Endothelial cell of umbilical vein (primary cell): ENCODE measurements around the gene CCDC121. TPM values are rescaled to one million over a fixed set of nuclear protein-coding genes. Genes with fewer than 3 reads are reported as not detected.
A peak's percentile ranks its signal among the peaks of the same experiment; 100 is the strongest.

ENCODE experiments used
- BruUV-seq: library from RNA; stranded (reverse); fragments of 400-500 nt; replicated peaks from 2 replicates; lab custom pipeline; 2021; lab: Mats Ljungman, UMichigan
- CTCF ChIA-PET: fragments of 300-600, 350-600 bp; sonication (Branson Sonifier 250); formaldehyde crosslinking; loops from one replicate; lab custom pipeline; 2021; ENCODE audit warnings: antibody characterized with exemption, inconsistent platforms; lab: Charles Lee
- POLR2A ChIA-PET: fragments of 300-600, 350-600 bp; sonication (Branson Sonifier 250); formaldehyde crosslinking; loops from one replicate; lab custom pipeline; 2021; ENCODE audit warnings: antibody characterized with exemption, inconsistent platforms; lab: Charles Lee
- DNase-seq: peaks from one replicate; pipeline ENCODE4 v3.0.0-alpha.2; 2011; ENCODE audit warnings: low read depth, low spot score
- FAIRE-seq: peaks from 2 replicates; lab custom pipeline; 2011; peaks lifted over from hg19 to GRCh38; lab: Jason Lieb, UNC
- H2AFZ ChIP-seq: 2 replicates; pipeline ENCODE4 v1.6.0; 2012; ENCODE audit warnings: low read depth, low read length, control low read depth, inconsistent platforms
- H3K27ac ChIP-seq: 2 replicates; pipeline ENCODE4 v1.5.1; 2011; ENCODE audit warnings: low read depth, mild to moderate bottlenecking, control low read depth, low read length, moderate library complexity; ENCODE audit not compliant: insufficient read depth
- H3K27me3 ChIP-seq, 2 experiments: 2 replicates each; pipeline versions ENCODE4 v1.6.0 to v1.6.1; 2011; ENCODE audit warnings: low read length in 2 of 2, mixed read lengths in 1 of 2; ENCODE audit not compliant: control insufficient read depth in 2 of 2, insufficient read depth in 2 of 2
- H3K36me3 ChIP-seq, 2 experiments: 2 replicates in 1 of 2; 3 replicates in 1 of 2; pipeline ENCODE4 v1.5.1; 2011; ENCODE audit warnings: low read length in 2 of 2, mild to moderate bottlenecking in 1 of 2, moderate library complexity in 1 of 2; ENCODE audit not compliant: control insufficient read depth in 2 of 2, insufficient read depth in 2 of 2; ENCODE audit errors: extremely low read depth in 1 of 2
- H3K4me1 ChIP-seq: 3 replicates; pipeline ENCODE4 v1.5.1; 2011; ENCODE audit warnings: mild to moderate bottlenecking, low read length; ENCODE audit not compliant: control insufficient read depth, insufficient read depth; ENCODE audit errors: extremely low read depth
- H3K4me2 ChIP-seq: 2 replicates; pipeline ENCODE4 v1.6.1; 2011; ENCODE audit warnings: low read length, control low read depth, mixed read lengths; ENCODE audit not compliant: insufficient read depth
- H3K4me3 ChIP-seq, 3 experiments: fragments of 200-600 bp in 1 of 3; sonication (generic), shearing (Covaris generic) in 1 of 3; replicated peaks in 1 of 3; 2 replicates each; pipeline ENCODE4 v1.5.1; 2011 to 2016; ENCODE audit warnings: control low read depth in 3 of 3, low read length in 3 of 3, mild to moderate bottlenecking in 2 of 3, inconsistent platforms in 1 of 3, low read depth in 1 of 3, moderate library complexity in 1 of 3; ENCODE audit not compliant: insufficient read depth in 1 of 3
- H3K79me2 ChIP-seq: 2 replicates; pipeline ENCODE4 v1.6.0; 2012; ENCODE audit warnings: low read length, inconsistent platforms; ENCODE audit not compliant: control insufficient read depth, insufficient read depth
- H3K9ac ChIP-seq: replicated peaks from 2 replicates; pipeline ENCODE3; 2011; ENCODE audit warnings: low read length, control low read depth; ENCODE audit not compliant: insufficient read depth; ENCODE audit errors: extremely low read depth
- H3K9me1 ChIP-seq: replicated peaks from 3 replicates; pipeline ENCODE4 v1.6.0; 2011; ENCODE audit warnings: mild to moderate bottlenecking, low read length; ENCODE audit not compliant: control insufficient read depth, insufficient read depth; ENCODE audit errors: extremely low read depth
- H3K9me3 ChIP-seq: replicated peaks from 2 replicates; pipeline ENCODE4 v1.5.1; 2012; ENCODE audit warnings: low read length, inconsistent platforms; ENCODE audit not compliant: control insufficient read depth, insufficient read depth
- H4K20me1 ChIP-seq: replicated peaks from 2 replicates; pipeline ENCODE3; 2011; ENCODE audit warnings: mild to moderate bottlenecking, low read length; ENCODE audit not compliant: control insufficient read depth, insufficient read depth; ENCODE audit errors: extremely low read depth
- EZH2 ChIP-seq: IDR thresholded peaks from 2 replicates; pipeline ENCODE4 v1.6.1; 2012; ENCODE audit warnings: borderline replicate concordance, low read depth, mild to moderate bottlenecking, moderate library complexity, low read length, inconsistent platforms; ENCODE audit not compliant: severe bottlenecking
- FOS ChIP-seq: IDR thresholded peaks from 2 replicates; pipeline ENCODE4 v1.6.1; 2011; ENCODE audit warnings: mild to moderate bottlenecking, low read length, moderate library complexity, borderline replicate concordance; ENCODE audit not compliant: insufficient read depth
- GATA2 ChIP-seq: IDR thresholded peaks from 2 replicates; pipeline ENCODE4 v1.7.0; 2011; ENCODE audit warnings: low read depth, mild to moderate bottlenecking, moderate library complexity, mixed read lengths, low read length; ENCODE audit not compliant: insufficient read length, insufficient read depth
- JUN ChIP-seq: IDR thresholded peaks from 2 replicates; pipeline ENCODE4 v1.6.1; 2011; ENCODE audit warnings: borderline replicate concordance, low read depth; ENCODE audit not compliant: insufficient read length, insufficient read depth
- MYC ChIP-seq: IDR thresholded peaks from one replicate; pipeline ENCODE4 v1.6.1; 2011; ENCODE audit warnings: mild to moderate bottlenecking, low read depth, low read length
- POLR2A ChIP-seq: IDR thresholded peaks from 2 replicates; pipeline ENCODE4 v1.6.1; 2012; ENCODE audit warnings: low read depth, mild to moderate bottlenecking, control low read depth, low read length
- POLR2AphosphoS5 ChIP-seq: IDR thresholded peaks from 2 replicates; pipeline ENCODE4 v1.6.1; 2012; ENCODE audit warnings: low read depth, mild to moderate bottlenecking, control low read depth, low read length, moderate library complexity; ENCODE audit not compliant: insufficient read depth
- dilution Hi-C: fragments of 300-500 bp; cut with MboI; formaldehyde crosslinking; loops from one replicate; pipeline ENCODE4 v1.15.0; 2019; ENCODE audit warnings: low sequenced_read_pairs; ENCODE audit not compliant: extremely low pct_ligation_motif_present
- intact Hi-C: fragments of 100-400 bp; cut with micrococcal nuclease; formaldehyde crosslinking; loops from one replicate; pipeline ENCODE4 v1.10.0; 2022
- polyA plus RNA-seq, 4 experiments: library from polyadenylated mRNA; depleted of rRNA in 3 of 4; stranded (reverse) in 3 of 4; unstranded in 1 of 4; fragments of >200 nt; gene quantifications; 2 replicates each; pipeline versions ENCODE4 v1.2.1 to v1.2.3, GENCODE V29; 2011 to 2012; ENCODE audit warnings: missing spikeins in 1 of 4
- total RNA-seq: library from RNA; stranded (reverse); gene quantifications from 2 replicates; pipeline ENCODE4 v1.2.3, GENCODE V29; 2021
- TF ChIP-seq, protein P1 (sequence below): IDR thresholded peaks from 2 replicates; pipeline ENCODE4 v1.6.1; 2011; ENCODE audit not compliant: insufficient read depth, insufficient read length
- TF ChIP-seq, protein P2 (sequence below), 2 donors: IDR thresholded peaks; 1 replicate in 1 of 2; 2 replicates in 1 of 2; pipeline ENCODE4 v1.5.1; 2011; ENCODE audit warnings: low read length in 2 of 2, mild to moderate bottlenecking in 2 of 2, moderate library complexity in 2 of 2, control low read depth in 1 of 2, inconsistent platforms in 1 of 2, low read depth in 1 of 2; ENCODE audit not compliant: insufficient read depth in 1 of 2; ENCODE audit errors: extremely low read depth in 1 of 2

The CCDC121 gene
- total and polyA plus RNA-seq, 2 donors (not counting 3 experiments of a cell fraction or from before 2014, with no cell fraction given) = 0.92 to 3.3 TPM

DNA sequence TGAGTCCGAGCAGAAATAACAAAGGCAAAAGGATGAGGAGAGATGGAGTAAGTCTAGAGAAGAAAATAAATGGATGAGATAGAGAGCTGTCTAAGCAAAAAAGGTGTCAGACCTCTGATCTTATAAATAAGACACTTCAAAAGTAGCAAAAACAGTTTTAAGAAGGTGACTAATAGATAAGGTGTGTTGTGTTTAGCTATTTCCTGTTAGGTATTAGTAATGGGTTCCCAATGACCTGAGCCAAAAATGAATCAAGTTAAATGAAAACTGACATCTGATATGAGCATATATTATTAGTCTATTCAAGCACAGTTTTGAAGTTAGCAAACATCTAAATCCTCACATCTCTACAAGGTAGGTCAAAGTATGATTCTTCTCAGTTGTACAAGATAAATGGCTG is 24.0 kb upstream of the CCDC121 start:
- H3K27ac ChIP-seq = no peak overlapping the region
- POLR2A ChIA-PET = interaction anchor here (0.6 to 1.3 kb wide), 2 partner anchors 13 to 29 kb away, joined by 3 to 4 read pairs; no protein-coding TSS in a partner anchor
- no peaks in the 10 kb centered on the region for H3K79me2 ChIP-seq
- dilution Hi-C loops = no loop called here
- no peak overlapping the region for H3K9ac ChIP-seq
- intact Hi-C loops = no loop called here
- peaks cover 30 to 35% of the 10 kb centered on the region in 2 experiments for H3K36me3 ChIP-seq
- no peaks in the 10 kb centered on the region for H3K27me3 ChIP-seq
- DNase-seq (no peak), FAIRE-seq (no peak)
- H3K4me3 ChIP-seq = no peak overlapping the region
- H2AFZ ChIP-seq = no peak overlapping the region
- no peaks in the 10 kb centered on the region for H3K9me3 ChIP-seq
- H3K9me1 ChIP-seq = no peaks in the 10 kb centered on the region
- no peaks in the 10 kb centered on the region for H4K20me1 ChIP-seq
- CTCF ChIA-PET = interaction anchor here (3.3 kb wide), 1 partner anchor 31 kb away, joined by 18 read pairs; no protein-coding TSS in a partner anchor
- no peak overlapping the region for H3K4me2 ChIP-seq
- no TSS peak for BruUV-seq
- TF ChIP-seq JUN = no peak
- TF ChIP-seq POLR2A = no peak
- TF ChIP-seq FOS = peak; percentile 9
- no peak for TF ChIP-seq GATA2
- TF ChIP-seq, protein P1, sequence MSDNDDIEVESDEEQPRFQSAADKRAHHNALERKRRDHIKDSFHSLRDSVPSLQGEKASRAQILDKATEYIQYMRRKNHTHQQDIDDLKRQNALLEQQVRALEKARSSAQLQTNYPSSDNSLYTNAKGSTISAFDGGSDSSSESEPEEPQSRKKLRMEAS = no peak
- H3K4me1 ChIP-seq = peaks cover 9% of the 10 kb centered on the region

DNA sequence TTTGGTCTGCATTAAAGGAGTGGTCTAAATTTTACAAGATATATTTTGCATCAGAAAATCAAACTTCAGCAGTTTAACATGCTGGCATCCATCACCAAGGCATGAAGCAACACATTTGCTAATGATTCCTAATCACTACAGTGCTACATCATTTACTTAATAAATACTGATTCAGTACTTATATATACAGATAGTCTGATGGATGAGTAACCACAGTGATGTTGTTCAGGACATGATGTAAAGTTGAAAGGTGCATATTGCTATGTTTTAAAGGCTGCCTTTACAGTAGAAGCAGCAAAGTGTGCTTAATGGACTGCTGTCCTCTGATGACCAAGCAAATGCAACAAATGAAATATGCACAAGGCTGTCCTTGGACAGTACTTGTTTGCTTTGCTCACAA is 23.5 kb upstream of the CCDC121 start:
- Histone ChIP-seq H3K9me3 (no peaks in the 10 kb centered on the region), H3K9ac (no peak overlapping the region), H3K4me1 (peaks cover 9% of the 10 kb centered on the region), H3K4me3 (no peak overlapping the region), H3K27ac (no peak overlapping the region), H4K20me1 (no peaks in the 10 kb centered on the region), H3K79me2 (no peaks in the 10 kb centered on the region), H3K27me3 (no peaks in the 10 kb centered on the region), H3K36me3 (peaks cover 28 to 34% of the 10 kb centered on the region in 2 experiments), H3K4me2 (no peak overlapping the region), H2AFZ (no peak overlapping the region), H3K9me1 (no peaks in the 10 kb centered on the region)
- POLR2A ChIA-PET = interaction anchor here (0.6 kb wide), 1 partner anchor 30 kb away, joined by 4 read pairs; no protein-coding TSS in a partner anchor
- BruUV-seq = no TSS peak
- dilution Hi-C loops (no loop called here), intact Hi-C loops (no loop called here)
- DNase-seq = no peak
- TF ChIP-seq, protein P1 = no peak
- TF ChIP-seq FOS = no peak
- TF ChIP-seq, protein P2, sequence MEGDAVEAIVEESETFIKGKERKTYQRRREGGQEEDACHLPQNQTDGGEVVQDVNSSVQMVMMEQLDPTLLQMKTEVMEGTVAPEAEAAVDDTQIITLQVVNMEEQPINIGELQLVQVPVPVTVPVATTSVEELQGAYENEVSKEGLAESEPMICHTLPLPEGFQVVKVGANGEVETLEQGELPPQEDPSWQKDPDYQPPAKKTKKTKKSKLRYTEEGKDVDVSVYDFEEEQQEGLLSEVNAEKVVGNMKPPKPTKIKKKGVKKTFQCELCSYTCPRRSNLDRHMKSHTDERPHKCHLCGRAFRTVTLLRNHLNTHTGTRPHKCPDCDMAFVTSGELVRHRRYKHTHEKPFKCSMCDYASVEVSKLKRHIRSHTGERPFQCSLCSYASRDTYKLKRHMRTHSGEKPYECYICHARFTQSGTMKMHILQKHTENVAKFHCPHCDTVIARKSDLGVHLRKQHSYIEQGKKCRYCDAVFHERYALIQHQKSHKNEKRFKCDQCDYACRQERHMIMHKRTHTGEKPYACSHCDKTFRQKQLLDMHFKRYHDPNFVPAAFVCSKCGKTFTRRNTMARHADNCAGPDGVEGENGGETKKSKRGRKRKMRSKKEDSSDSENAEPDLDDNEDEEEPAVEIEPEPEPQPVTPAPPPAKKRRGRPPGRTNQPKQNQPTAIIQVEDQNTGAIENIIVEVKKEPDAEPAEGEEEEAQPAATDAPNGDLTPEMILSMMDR (IDR thresholded peaks at IDR 0.05; ENCODE audit: extremely low read depth in 1 of 2, insufficient read depth in 1 of 2, low read depth in 1 of 2, low read length in 2 of 2) = no peak
- TF ChIP-seq GATA2 = no peak
- TF ChIP-seq JUN = no peak
- TF ChIP-seq POLR2A = no peak
- no peak for TF ChIP-seq EZH2
- no peak for TF ChIP-seq MYC
- no peak for TF ChIP-seq POLR2AphosphoS5
- no peak for FAIRE-seq
- CTCF ChIA-PET = no interaction called here
